ENCODE data around the gene OSBPL3.
A peak's percentile ranks its signal among the peaks of the same experiment; 100 is the strongest.

OSBPL3 gene

GRCh38 chr7:24769851-24770250, 210.1 kb downstream of the OSBPL3 start:
- Histone ChIP-seq H3K27ac (no peak overlapping the region), H3K9me3 (ENCODE audit: severe bottlenecking) (no peaks in the 10 kb centered on the region), H3K27me3 (ENCODE audit: insufficient read depth, low read depth, severe bottlenecking) (no peaks in the 10 kb centered on the region), H3K4me3 (ENCODE audit: low read depth, low read length) (no peak overlapping the region), H3K36me3 (no peaks in the 10 kb centered on the region)
- no peak for DNase-seq
- no peak for TF ChIP-seq CTCF (IDR thresholded peaks at IDR 0.05; ENCODE audit: low read depth, low read length)

GRCh38 chr7:24769014-24769830, 210.8 kb downstream of the OSBPL3 start:
- no peaks in the 10 kb centered on the region for H3K9me3 ChIP-seq (ENCODE audit: severe bottlenecking)
- H3K36me3 ChIP-seq: no peaks in the 10 kb centered on the region
- no peak overlapping the region for H3K27ac ChIP-seq
- H3K4me3 ChIP-seq (ENCODE audit: low read depth, low read length): no peak overlapping the region
- TF ChIP-seq CTCF (IDR thresholded peaks at IDR 0.05; ENCODE audit: low read depth, low read length): no peak
- no peaks in the 10 kb centered on the region for H3K27me3 ChIP-seq (ENCODE audit: insufficient read depth, low read depth, severe bottlenecking)
- no peak for DNase-seq

- no peak for DNase-seq
- TF ChIP-seq CTCF (IDR thresholded peaks at IDR 0.05; ENCODE audit: low read depth, low read length): peak; percentile 28; the same call in 1 of the 2 replicates
- Histone ChIP-seq H3K27ac (no peak overlapping the region), H3K9me3 (ENCODE audit: severe bottlenecking) (no peaks in the 10 kb centered on the region), H3K4me3 (ENCODE audit: low read depth, low read length) (no peak overlapping the region), H3K36me3 (no peaks in the 10 kb centered on the region), H3K27me3 (ENCODE audit: insufficient read depth, low read depth, severe bottlenecking) (no peaks in the 10 kb centered on the region)
Observed at GRCh38 chr7:24767878-24768569, 212.0 kb downstream of the OSBPL3 start.

GRCh38 chr7:24764972-24765744, 214.8 kb downstream of the OSBPL3 start:
- Histone ChIP-seq H3K9me3 (ENCODE audit: severe bottlenecking) (no peaks in the 10 kb centered on the region), H3K36me3 (no peaks in the 10 kb centered on the region), H3K27me3 (ENCODE audit: insufficient read depth, low read depth, severe bottlenecking) (no peaks in the 10 kb centered on the region), H3K4me3 (ENCODE audit: low read depth, low read length) (no peak overlapping the region), H3K27ac (no peak overlapping the region)
- DNase-seq: no peak
- no peak for TF ChIP-seq CTCF (IDR thresholded peaks at IDR 0.05; ENCODE audit: low read depth, low read length)

- no peak for TF ChIP-seq CTCF (IDR thresholded peaks at IDR 0.05; ENCODE audit: low read depth, low read length)
- Histone ChIP-seq H3K4me3 (ENCODE audit: low read depth, low read length) (no peak overlapping the region), H3K27ac (no peak overlapping the region), H3K27me3 (ENCODE audit: insufficient read depth, low read depth, severe bottlenecking) (no peaks in the 10 kb centered on the region), H3K36me3 (no peaks in the 10 kb centered on the region), H3K9me3 (ENCODE audit: severe bottlenecking) (no peaks in the 10 kb centered on the region)
- DNase-seq: no peak
Observed at GRCh38 chr7:24764011-24764410, 216.0 kb downstream of the OSBPL3 start.

All from WERI-Rb-1 (cell line).